MCF 10A (cell line): Measurements from ENCODE around the gene ARF1. TPM values are rescaled to one million over a fixed set of nuclear protein-coding genes. Genes with fewer than 3 reads are reported as not detected.

Experiments
- BruUV-seq: library from RNA; stranded (reverse); fragments of 400-500 nt; replicated peaks from 2 replicates; lab custom pipeline; 2021; lab: Mats Ljungman, UMichigan
- CTCF ChIA-PET: fragments of 300-600 bp; sonication (Branson Sonifier 250); formaldehyde crosslinking; extraction: SDS; loops from one replicate; lab custom pipeline; 2021; ENCODE audit warnings: antibody characterized with exemption, inconsistent platforms; lab: Yijun Ruan, JAX
- POLR2A ChIA-PET: fragments of 300-600, 350-650 bp; sonication (Branson Sonifier 250); formaldehyde crosslinking; extraction: SDS; loops from one replicate; lab custom pipeline; 2020; ENCODE audit warnings: antibody characterized with exemption, inconsistent platforms; lab: Yijun Ruan, JAX
- DNase-seq: peaks from one replicate; pipeline ENCODE4 v3.0.0-alpha.2; 2018; ENCODE audit not compliant: unreplicated experiment
- H3K27ac Mint-ChIP-seq: one replicate; pipeline ENCODE4 v1.8.0; 2022; ENCODE audit warnings: mild to moderate bottlenecking, low read depth, mixed read lengths; ENCODE audit not compliant: unreplicated experiment
- H3K27me3 Mint-ChIP-seq: one replicate; pipeline ENCODE4 v1.8.0; 2022; ENCODE audit warnings: mixed read lengths; ENCODE audit not compliant: insufficient read depth, unreplicated experiment
- H3K36me3 Mint-ChIP-seq: one replicate; pipeline ENCODE4 v1.8.0; 2022; ENCODE audit warnings: mild to moderate bottlenecking, moderate library complexity, mixed read lengths; ENCODE audit not compliant: insufficient read depth, unreplicated experiment
- H3K4me1 Mint-ChIP-seq: one replicate; pipeline ENCODE4 v1.8.0; 2022; ENCODE audit warnings: mixed read lengths; ENCODE audit not compliant: insufficient read depth, unreplicated experiment
- H3K4me3 Mint-ChIP-seq: one replicate; pipeline ENCODE4 v1.8.0; 2022; ENCODE audit warnings: mild to moderate bottlenecking, moderate library complexity, mixed read lengths; ENCODE audit not compliant: unreplicated experiment
- H3K9me3 Mint-ChIP-seq: one replicate; pipeline ENCODE4 v1.8.0; 2022; ENCODE audit warnings: mixed read lengths; ENCODE audit not compliant: unreplicated experiment
- CTCF ChIP-seq: fragments of 200-600 bp; IDR thresholded peaks from one replicate; pipeline ENCODE4 v1.8.0; 2022; ENCODE audit warnings: antibody characterized with exemption, mild to moderate bottlenecking; ENCODE audit not compliant: unreplicated experiment
- intact Hi-C: fragments of 100-400 bp; cut with micrococcal nuclease; formaldehyde crosslinking; loops from 2 replicates; pipeline ENCODE4 v1.14.1; 2022
- total RNA-seq: library from RNA; stranded (reverse); gene quantifications from 2 replicates; pipeline ENCODE4 v1.2.3, GENCODE V29; 2022

ARF1 gene
- total RNA-seq, 1 experiment from 2014 or later: 870 TPM

- Mint-ChIP-seq H3K4me1 (peaks cover 18% of the 10 kb centered on the region), H3K27me3 (no peaks in the 10 kb centered on the region), H3K4me3 (no peak overlapping the region), H3K9me3 (no peaks in the 10 kb centered on the region), H3K36me3 (no peaks in the 10 kb centered on the region), H3K27ac (no peak overlapping the region)
- ChIA-PET CTCF (no interaction called here), POLR2A (interaction anchor here (0.6 kb wide), 1 partner anchor 33 kb away, joined by 3 read pairs; no protein-coding TSS in a partner anchor)
- intact Hi-C loops: no loop called here
- no peak for TF ChIP-seq CTCF
- no peak for DNase-seq
- BruUV-seq: no TSS peak
These were observed 35.9 kb upstream of the ARF1 start for GRCh38 chr1:228046421-228047182.

GRCh38 chr1:228047183-228047466 lies 35.4 kb upstream of the ARF1 start:
- no peak for DNase-seq
- H3K27ac Mint-ChIP-seq: no peak overlapping the region
- TF ChIP-seq CTCF: no peak
- H3K9me3 Mint-ChIP-seq: no peaks in the 10 kb centered on the region
- H3K36me3 Mint-ChIP-seq: no peaks in the 10 kb centered on the region
- H3K27me3 Mint-ChIP-seq: no peaks in the 10 kb centered on the region
- H3K4me1 Mint-ChIP-seq: peaks cover 18% of the 10 kb centered on the region
- ChIA-PET CTCF (no interaction called here), POLR2A (interaction anchor here (0.6 to 0.9 kb wide), 2 partner anchors 29 to 34 kb away, joined by 3 read pairs; no protein-coding TSS in a partner anchor)
- H3K4me3 Mint-ChIP-seq: no peak overlapping the region
- intact Hi-C loops: no loop called here
- BruUV-seq: no TSS peak

DNA sequence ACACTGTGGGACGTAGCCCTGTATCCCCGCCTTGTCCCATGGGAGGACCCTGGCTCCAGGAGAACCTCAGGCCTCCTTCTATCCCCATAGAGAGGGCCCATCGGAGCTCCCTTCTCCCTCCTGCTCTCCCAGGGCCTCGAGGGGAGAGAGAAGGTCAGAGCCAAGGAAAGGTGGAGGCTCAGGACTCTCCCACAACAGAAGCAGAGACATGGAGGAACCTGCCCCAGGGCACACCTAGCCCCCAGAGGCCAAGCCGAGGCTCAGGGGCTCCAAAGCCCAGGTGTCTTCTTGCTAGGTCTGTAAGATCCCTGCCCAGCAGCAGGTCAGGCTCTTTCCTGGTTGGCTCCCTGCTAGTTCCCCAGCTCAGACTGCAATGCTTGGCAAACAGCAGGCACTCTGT lies 34.4 kb upstream of the ARF1 start:
- ChIA-PET POLR2A (interaction anchor here (0.5 to 1.3 kb wide), 3 partner anchors 16 to 35 kb away, joined by 3 to 4 read pairs (median 3); no protein-coding TSS in a partner anchor), CTCF (interaction anchor here (0.7 kb wide), 1 partner anchor 44 kb away, joined by 3 read pairs; no protein-coding TSS in a partner anchor)
- no peak for TF ChIP-seq CTCF
- H3K4me1 Mint-ChIP-seq: peaks cover 18% of the 10 kb centered on the region
- DNase-seq: no peak
- no peak overlapping the region for H3K4me3 Mint-ChIP-seq
- H3K27ac Mint-ChIP-seq: no peak overlapping the region
- no TSS peak for BruUV-seq
- no peaks in the 10 kb centered on the region for H3K9me3 Mint-ChIP-seq
- intact Hi-C loops: no loop called here
- peaks cover 3% of the 10 kb centered on the region for H3K27me3 Mint-ChIP-seq
- no peaks in the 10 kb centered on the region for H3K36me3 Mint-ChIP-seq

DNA sequence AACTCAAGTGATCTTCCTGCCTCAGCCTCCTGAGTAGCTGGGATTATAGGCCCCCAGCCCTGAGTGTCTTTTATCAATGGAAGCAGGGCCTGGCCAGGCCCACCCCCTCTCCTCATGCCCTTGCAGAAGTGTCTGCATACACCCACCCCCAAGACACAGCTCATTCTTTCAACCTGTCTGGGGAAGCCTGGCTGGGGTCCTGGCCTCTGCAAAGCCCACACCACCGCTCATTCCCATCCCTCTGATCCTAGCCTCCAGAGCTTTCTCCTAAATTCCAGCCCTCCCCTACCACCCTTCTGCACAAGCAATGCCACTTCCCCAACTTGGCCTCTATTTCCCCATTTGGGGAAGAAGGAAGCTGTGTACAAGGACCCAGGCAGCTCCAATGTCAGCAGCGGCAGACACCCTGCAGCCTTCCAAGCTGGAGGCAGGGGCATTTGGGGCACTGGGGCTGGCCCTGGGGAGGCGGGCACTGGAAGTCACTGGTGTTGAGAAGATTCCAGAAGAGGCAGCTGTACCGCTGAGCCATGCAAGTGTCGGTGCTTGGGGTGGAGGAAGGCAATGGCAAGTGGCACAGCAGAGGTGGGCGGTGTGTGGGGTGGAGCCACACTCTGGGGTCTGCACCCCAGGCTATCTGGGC lies 33.7 kb upstream of the ARF1 start:
- no TSS peak for BruUV-seq
- H3K27ac Mint-ChIP-seq: no peak overlapping the region
- intact Hi-C loops: no loop called here
- H3K36me3 Mint-ChIP-seq: no peaks in the 10 kb centered on the region
- ChIA-PET CTCF (interaction anchor here (0.6 to 1.5 kb wide), 2 partner anchors 28 to 46 kb away, joined by 3 read pairs; no protein-coding TSS in a partner anchor), POLR2A (interaction anchor here (0.5 to 1.3 kb wide), 2 partner anchors 17 to 35 kb away, joined by 3 to 4 read pairs; no protein-coding TSS in a partner anchor)
- no peak for DNase-seq
- TF ChIP-seq CTCF: no peak
- H3K4me1 Mint-ChIP-seq: peaks cover 18% of the 10 kb centered on the region
- H3K27me3 Mint-ChIP-seq: peaks cover 9% of the 10 kb centered on the region
- no peaks in the 10 kb centered on the region for H3K9me3 Mint-ChIP-seq
- no peak overlapping the region for H3K4me3 Mint-ChIP-seq
